Measurements from ENCODE around the gene MYL12A.

Gene MYL12A

DNA sequence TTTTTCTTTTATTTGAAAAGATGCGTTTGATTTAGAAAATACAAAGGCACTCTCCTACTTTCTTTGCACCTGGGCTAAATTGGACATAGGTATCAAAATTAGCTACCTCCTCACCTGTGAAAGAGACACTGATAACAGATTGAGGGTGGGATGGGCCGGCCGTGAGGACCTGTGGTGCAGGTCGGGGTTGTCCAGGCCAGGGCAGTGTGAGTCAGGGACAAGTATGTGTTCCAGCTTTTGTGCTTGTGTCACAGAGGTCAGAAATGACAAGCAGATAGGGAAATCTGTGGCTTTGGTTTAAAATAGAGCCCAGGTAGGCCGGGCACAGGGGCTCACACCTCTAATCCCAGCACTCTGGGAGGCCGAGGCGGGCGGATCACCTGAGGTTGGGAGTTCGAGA lies 36.9 kb downstream of the MYL12A start:
- no peak for DNase-seq

DNA sequence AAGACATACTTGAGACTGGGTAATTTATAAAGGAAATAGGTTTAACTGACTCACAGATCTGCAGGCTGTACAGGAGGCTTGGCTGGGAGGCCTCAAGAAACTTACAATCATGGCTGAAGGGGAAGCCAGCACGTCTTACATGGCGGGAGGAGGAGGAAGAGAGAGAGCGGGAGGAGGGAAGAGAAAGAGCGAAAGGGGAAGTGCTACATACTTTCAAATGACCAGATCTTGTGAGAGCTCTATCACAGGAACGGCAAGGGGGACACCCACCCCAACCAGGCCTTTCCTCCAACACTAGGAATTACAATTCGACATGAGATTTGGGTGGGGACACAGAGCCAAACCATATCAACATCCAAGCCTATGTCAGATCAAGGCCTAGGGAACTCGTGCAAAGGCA lies 38.6 kb downstream of the MYL12A start:
- no peak for DNase-seq

DNA sequence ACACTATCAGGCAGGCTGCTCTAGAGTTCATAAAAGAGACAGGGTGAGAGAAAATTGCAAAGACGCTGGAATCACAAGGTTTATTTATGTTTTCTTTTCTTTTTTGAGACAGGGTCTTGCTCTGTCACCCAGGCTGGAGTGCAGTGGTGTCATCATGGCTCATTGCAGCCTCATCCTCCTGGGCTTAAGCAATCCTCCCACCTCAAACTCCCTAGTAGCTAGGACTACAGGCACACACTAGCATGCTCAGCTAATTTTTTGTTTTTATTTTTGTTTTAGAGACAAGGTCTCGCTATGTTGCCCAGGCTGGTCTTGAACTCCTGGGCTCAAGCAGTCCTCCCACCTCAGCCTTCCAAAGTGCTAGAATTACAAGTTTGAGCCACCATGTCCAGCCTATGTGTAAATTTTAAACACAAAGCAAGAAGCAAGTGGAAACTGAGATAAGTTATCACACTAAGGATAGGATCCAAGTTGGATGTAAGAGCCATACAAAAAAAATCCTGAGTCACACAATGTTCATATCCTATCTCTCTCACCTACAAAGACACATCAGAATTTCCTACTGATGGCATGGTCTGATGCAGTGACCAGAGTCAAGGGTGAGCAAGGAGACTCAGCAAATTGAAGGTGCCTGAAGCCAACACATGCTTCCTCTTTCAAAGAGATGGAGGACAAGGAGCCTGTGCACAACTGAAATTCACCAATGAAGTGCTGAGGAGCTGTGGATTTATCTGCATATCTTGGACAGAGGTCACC lies 45.8 kb downstream of the MYL12A start:
- DNase-seq, result no peak

DNA sequence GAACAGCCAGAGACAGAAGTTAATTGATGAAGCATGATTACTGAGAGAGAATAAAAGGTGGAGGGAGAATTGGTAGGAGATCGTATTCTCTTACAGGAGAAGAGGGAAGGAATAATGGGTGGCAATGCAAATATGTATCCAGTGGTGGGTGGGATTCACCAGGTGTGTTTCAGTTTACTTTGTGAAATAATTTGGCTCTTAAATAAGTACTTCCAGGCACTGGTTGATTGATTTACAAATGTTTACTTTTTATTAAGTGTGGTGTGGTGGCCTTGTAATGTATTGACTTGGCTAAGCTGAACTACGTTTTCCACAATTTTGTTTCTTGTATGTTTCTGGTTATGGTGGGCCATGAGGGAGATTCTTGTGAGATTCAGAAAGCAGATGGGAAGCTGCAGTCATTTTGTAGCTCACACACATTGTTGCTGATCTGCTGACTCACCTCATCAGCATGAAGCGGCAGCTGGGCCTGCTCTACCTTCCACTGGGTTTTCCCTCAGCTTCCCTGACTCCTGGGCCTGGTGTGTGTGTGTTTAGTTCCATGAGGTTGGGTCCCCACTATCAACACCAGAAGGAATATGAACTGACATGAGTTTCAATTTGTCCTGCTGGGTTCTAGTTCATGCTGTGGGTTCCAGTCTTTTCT lies 47.0 kb downstream of the MYL12A start:
- no peak for DNase-seq

DNA sequence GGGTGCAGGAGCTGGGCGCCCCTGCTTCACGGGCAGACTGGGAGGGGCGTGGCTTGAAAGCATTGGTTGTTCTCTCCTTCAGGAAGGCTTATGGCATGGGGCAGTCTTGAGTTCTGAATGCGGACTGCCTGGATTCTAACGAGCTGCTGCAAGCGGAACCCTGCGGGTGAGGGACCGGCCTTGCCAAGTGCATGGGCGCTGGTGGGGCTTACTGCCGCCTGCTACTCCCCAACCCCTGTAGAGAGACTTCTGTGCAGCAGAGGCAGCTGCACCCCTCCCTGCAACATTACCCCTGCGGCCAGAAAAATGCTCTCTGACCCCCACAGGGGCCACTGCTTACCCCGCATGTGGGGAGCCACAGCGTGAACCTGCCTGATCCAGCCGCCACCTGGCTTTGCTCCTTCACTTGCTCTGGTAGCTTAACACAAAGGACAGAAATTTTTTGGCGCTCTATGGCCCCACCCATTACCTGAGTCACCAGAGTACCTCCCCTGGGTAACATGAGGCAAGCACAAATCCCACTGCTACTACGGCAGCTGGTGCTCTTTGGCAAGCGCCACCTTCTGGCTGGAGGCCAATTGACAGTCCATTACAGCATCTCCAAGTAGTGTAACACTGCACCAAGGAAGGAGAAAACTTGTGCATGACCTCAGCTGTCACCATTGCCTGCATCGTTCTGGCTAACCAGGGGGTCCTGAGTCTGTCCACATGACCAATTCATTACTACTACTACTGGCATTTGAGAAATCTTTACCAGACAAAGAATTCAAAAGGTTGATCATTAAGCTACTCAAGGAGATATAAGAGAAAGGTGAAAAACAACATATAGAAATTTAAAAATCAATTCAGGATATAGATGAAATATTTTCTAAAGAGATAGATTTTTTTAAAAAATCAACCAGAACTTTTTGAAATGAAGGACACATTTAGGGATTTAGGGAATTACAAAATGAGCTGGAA lies 49.7 kb downstream of the MYL12A start:
- DNase-seq, result peak; percentile 87

DNA sequence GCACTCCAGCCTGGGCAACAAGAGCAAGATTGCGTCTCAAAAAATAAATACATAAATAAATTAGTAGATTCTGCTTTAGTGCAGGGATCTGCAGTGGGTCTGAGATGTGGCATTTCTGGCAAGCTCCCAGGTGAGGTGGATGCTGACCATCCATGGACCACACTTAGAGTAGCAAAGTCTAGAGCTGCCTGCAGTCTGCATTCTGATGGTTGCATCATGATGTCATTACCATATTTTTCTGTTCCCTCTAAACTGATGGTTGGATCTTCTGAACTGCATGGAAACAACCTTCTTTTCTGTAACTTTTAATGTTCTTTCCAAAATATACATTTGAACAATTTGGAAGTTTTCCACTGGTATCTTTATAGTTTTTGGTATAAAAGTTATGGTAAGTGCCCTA lies 57.2 kb downstream of the MYL12A start:
- no peak for DNase-seq

DNA sequence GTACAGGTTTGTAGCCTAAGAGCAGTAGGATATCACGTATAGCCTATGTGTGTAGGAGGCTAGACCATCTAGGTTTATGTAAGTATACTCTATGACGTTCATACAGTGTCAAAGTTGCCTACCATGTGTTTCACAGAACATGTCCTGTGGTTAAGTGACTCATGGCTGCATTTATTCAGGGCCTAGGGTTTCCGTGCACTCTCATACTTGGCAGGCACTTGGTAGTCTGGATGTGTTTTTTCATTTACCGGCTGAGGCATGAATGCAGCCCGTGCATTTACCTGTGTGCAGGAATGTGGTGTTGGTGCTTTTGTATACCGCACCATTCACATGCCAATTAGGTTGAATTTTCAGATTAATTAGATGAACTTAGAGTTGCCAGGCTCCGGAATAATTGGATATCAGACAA lies 57.8 kb downstream of the MYL12A start:
- DNase-seq, result peak; percentile 71
